Measurements from ENCODE around the gene IL5.

GRCh38 chr5:132549576-132549975 is 6.3 kb upstream of the IL5 start:
- TF ChIP-seq POLR2AphosphoS5 (IDR thresholded peaks at IDR 0.05), result no peak
- TF ChIP-seq CTCF (IDR thresholded peaks at IDR 0.05), result no peak

All from upper lobe of left lung (tissue), 4 donors.